Neural cell (in vitro differentiated cells): Measurements from ENCODE around the gene VSTM2B. TPM values are rescaled to one million over a fixed set of nuclear protein-coding genes. Genes with fewer than 3 reads are reported as not detected.

ENCODE experiments used
- H2AFZ ChIP-seq: fragments of 200-600, 300-800 bp; sonication (generic), shearing (Covaris generic); 2 replicates; pipeline ENCODE4 v1.6.0; 2014; ENCODE audit warnings: low read depth, mild to moderate bottlenecking, antibody characterized with exemption, low read length, moderate library complexity
- H3F3A ChIP-seq: fragments of 200-600 bp; shearing (Covaris generic); 2 replicates; pipeline ENCODE4 v1.6.1; 2016; ENCODE audit warnings: mild to moderate bottlenecking, moderate library complexity, mixed read lengths, antibody characterized with exemption, low read length; ENCODE audit not compliant: insufficient read depth, poor library complexity, severe bottlenecking
- H3K27ac ChIP-seq: fragments of 200-600, 300-800 bp; sonication (generic), shearing (Covaris generic); 2 replicates; pipeline ENCODE4 v1.5.1; 2014; ENCODE audit warnings: mild to moderate bottlenecking, low read length, moderate library complexity
- H3K27me3 ChIP-seq: fragments of 300-800, 200-600 bp; sonication (generic), shearing (Covaris generic); 2 replicates; pipeline ENCODE4 v1.6.0; 2014; ENCODE audit warnings: mild to moderate bottlenecking, low read depth, low read length, moderate library complexity; ENCODE audit not compliant: insufficient read depth
- H3K36me3 ChIP-seq: fragments of 300-800, 200-600 bp; sonication (generic), shearing (Covaris generic); 2 replicates; pipeline ENCODE4 v1.5.1; 2014; ENCODE audit warnings: mild to moderate bottlenecking, antibody characterized with exemption, low read length, moderate library complexity; ENCODE audit not compliant: insufficient read depth
- H3K4me2 ChIP-seq: fragments of 300-800, 200-600 bp; sonication (generic), shearing (Covaris generic); 2 replicates; pipeline ENCODE4 v1.6.0; 2014; ENCODE audit warnings: mild to moderate bottlenecking, low read length
- H3K4me3 ChIP-seq: fragments of 300-800, 200-600 bp; sonication (generic), shearing (Covaris generic); 2 replicates; pipeline ENCODE4 v1.5.1; 2014; ENCODE audit warnings: mild to moderate bottlenecking, low read length, moderate library complexity
- H3K79me2 ChIP-seq: fragments of 200-600 bp; shearing (Covaris generic); replicated peaks from 2 replicates; pipeline ENCODE4 v1.6.0; 2014; ENCODE audit warnings: mild to moderate bottlenecking, low read length, moderate library complexity; ENCODE audit not compliant: insufficient read depth
- H3K9ac ChIP-seq: fragments of 300-800, 200-600 bp; sonication (generic), shearing (Covaris generic); 2 replicates; pipeline ENCODE4 v1.6.1; 2016; ENCODE audit warnings: mild to moderate bottlenecking, low read length, mixed read lengths
- H3K9me2 ChIP-seq: fragments of 200-600 bp; shearing (Covaris generic); 2 replicates; pipeline ENCODE4 v1.6.1; 2016; ENCODE audit warnings: mild to moderate bottlenecking, low read length, mixed read lengths; ENCODE audit not compliant: insufficient read depth
- H3K9me3 ChIP-seq: fragments of 200-600, 300-800 bp; sonication (generic), shearing (Covaris generic); 2 replicates; pipeline ENCODE4 v1.6.1; 2016; ENCODE audit warnings: mild to moderate bottlenecking, mixed run types, low read length, moderate library complexity, mixed read lengths
- H4K20me1 ChIP-seq: fragments of 200-600 bp; shearing (Covaris generic); 2 replicates; pipeline ENCODE4 v1.6.1; 2016; ENCODE audit warnings: mild to moderate bottlenecking, mixed run types; ENCODE audit not compliant: insufficient read depth
- CTCF ChIP-seq: fragments of 450-650 bp; IDR thresholded peaks from 2 replicates; pipeline ENCODE4 v1.5.1; 2014; ENCODE audit warnings: antibody characterized with exemption, mild to moderate bottlenecking, moderate library complexity; ENCODE audit not compliant: poor library complexity, severe bottlenecking
- EP300 ChIP-seq: fragments of 450-650 bp; conservative IDR thresholded peaks from 2 replicates; pipeline ENCODE4 v1.6.1; 2014; ENCODE audit warnings: antibody characterized with exemption, mild to moderate bottlenecking, moderate library complexity; ENCODE audit not compliant: poor library complexity, severe bottlenecking
- EZH2 ChIP-seq: fragments of 200-600, 300-800 bp; shearing (Covaris generic), sonication (generic); IDR thresholded peaks from 2 replicates; pipeline ENCODE4 v1.6.1; 2014; ENCODE audit warnings: antibody characterized with exemption, low read length, borderline replicate concordance, mild to moderate bottlenecking; ENCODE audit not compliant: insufficient read depth, poor library complexity, severe bottlenecking
- MXI1 ChIP-seq: fragments of 450-650 bp; conservative IDR thresholded peaks from 2 replicates; pipeline ENCODE4 v1.6.1; 2014; ENCODE audit warnings: antibody characterized with exemption, mild to moderate bottlenecking; ENCODE audit not compliant: poor library complexity, severe bottlenecking
- POLR2AphosphoS5 ChIP-seq: IDR thresholded peaks from 2 replicates; pipeline ENCODE4 v1.6.1; 2012
- RAD21 ChIP-seq: fragments of 450-650 bp; conservative IDR thresholded peaks from 2 replicates; pipeline ENCODE4 v1.6.1; 2014; ENCODE audit warnings: antibody characterized with exemption, mild to moderate bottlenecking, moderate library complexity
- REST ChIP-seq: IDR thresholded peaks from 2 replicates; pipeline ENCODE4 v1.6.1; 2012; ENCODE audit warnings: borderline replicate concordance
- SMC3 ChIP-seq: fragments of 450-650 bp; conservative IDR thresholded peaks from 2 replicates; pipeline ENCODE4 v1.6.1; 2014; ENCODE audit warnings: antibody characterized with exemption, mild to moderate bottlenecking, moderate library complexity; ENCODE audit not compliant: poor library complexity
- TAF1 ChIP-seq: IDR thresholded peaks from 2 replicates; pipeline ENCODE4 v1.6.1; 2012; ENCODE audit warnings: low read depth
- polyA plus RNA-seq: library from polyadenylated mRNA; depleted of rRNA; stranded (reverse); fragments of >200 nt; gene quantifications from 2 replicates; pipeline ENCODE4 v1.2.3, GENCODE V29; 2014

The VSTM2B gene
- polyA plus RNA-seq, 1 donor from 2014 or later, result 24.4 TPM

- Histone ChIP-seq H3K4me2 (no peak overlapping the region), H3K9ac (no peak overlapping the region), H3K9me3 (no peaks in the 10 kb centered on the region), H2AFZ (no peak overlapping the region), H3K27ac (no peak overlapping the region), H4K20me1 (no peaks in the 10 kb centered on the region), H3K36me3 (no peaks in the 10 kb centered on the region), H3K4me3 (no peak overlapping the region), H3F3A (no peaks in the 10 kb centered on the region), H3K27me3 (no peaks in the 10 kb centered on the region), H3K79me2 (no peaks in the 10 kb centered on the region), H3K9me2 (no peaks in the 10 kb centered on the region)
- TF ChIP-seq EP300 (no peak), CTCF (no peak), SMC3 (no peak), REST (no peak), TAF1 (no peak), RAD21 (no peak), MXI1 (no peak), POLR2AphosphoS5 (no peak), EZH2 (no peak)
Observed at GRCh38 chr19:29502581-29502850, 23.3 kb upstream of the VSTM2B start.

GRCh38 chr19:29503140-29503758, 22.5 kb upstream of the VSTM2B start:
- H3K27ac ChIP-seq, result no peak overlapping the region
- no peak overlapping the region for H2AFZ ChIP-seq
- no peak overlapping the region for H3K4me2 ChIP-seq
- no peaks in the 10 kb centered on the region for H3K36me3 ChIP-seq
- H4K20me1 ChIP-seq, result no peaks in the 10 kb centered on the region
- no peaks in the 10 kb centered on the region for H3K9me2 ChIP-seq
- H3F3A ChIP-seq, result no peaks in the 10 kb centered on the region
- no peaks in the 10 kb centered on the region for H3K27me3 ChIP-seq
- no peaks in the 10 kb centered on the region for H3K9me3 ChIP-seq
- TF ChIP-seq RAD21 (no peak), MXI1 (no peak)
- H3K79me2 ChIP-seq, result no peaks in the 10 kb centered on the region
- no peak overlapping the region for H3K9ac ChIP-seq
- H3K4me3 ChIP-seq, result no peak overlapping the region

GRCh38 chr19:29503785-29504184, 22.0 kb upstream of the VSTM2B start:
- Histone ChIP-seq H3K4me2 (no peak overlapping the region), H3K36me3 (no peaks in the 10 kb centered on the region), H4K20me1 (no peaks in the 10 kb centered on the region), H2AFZ (no peak overlapping the region), H3K9me3 (no peaks in the 10 kb centered on the region), H3K27me3 (no peaks in the 10 kb centered on the region), H3K9ac (no peak overlapping the region), H3K27ac (no peak overlapping the region), H3K79me2 (no peaks in the 10 kb centered on the region), H3K4me3 (no peak overlapping the region), H3F3A (no peaks in the 10 kb centered on the region), H3K9me2 (no peaks in the 10 kb centered on the region)
- TF ChIP-seq SMC3 (no peak), MXI1 (no peak), CTCF (no peak), EP300 (no peak), POLR2AphosphoS5 (no peak), TAF1 (no peak), EZH2 (no peak), REST (no peak), RAD21 (no peak)
